ENCODE data around the gene MGRN1. TPM values are rescaled to one million over a fixed set of nuclear protein-coding genes. Genes with fewer than 3 reads are reported as not detected.

The MGRN1 gene
- polyA plus RNA-seq, 4 donors = 21.1 to 52.1 (median 25.6) TPM

DNA sequence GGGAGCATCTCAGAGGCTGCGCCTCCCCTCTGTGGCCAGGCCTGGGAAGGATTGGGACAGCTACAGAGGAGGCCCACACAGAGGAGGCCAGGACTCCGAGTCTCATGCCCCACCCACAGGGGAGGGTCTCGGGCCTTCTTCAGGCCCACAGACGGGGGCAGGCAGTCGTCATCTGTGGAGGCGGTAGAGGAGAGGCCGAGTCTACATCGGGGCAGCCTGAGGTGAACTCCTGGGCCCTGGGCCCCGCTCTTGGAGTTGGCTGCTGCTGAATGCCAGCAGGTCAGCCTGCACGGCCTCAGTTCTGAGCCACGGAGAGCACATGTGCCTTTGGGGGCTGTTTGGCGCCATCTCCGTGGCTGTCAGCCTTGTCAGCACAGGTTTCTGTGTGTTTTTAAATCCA lies 60.7 kb downstream of the MGRN1 start:
- Histone ChIP-seq H3K4me1 (ENCODE audit: control insufficient read depth in 3 of 3, insufficient read depth in 2 of 3, low read depth in 1 of 3, low read length in 2 of 3) (peaks cover 0 to 7% (median 0%) of the 10 kb centered on the region in 3 donors), H3K9me3 (ENCODE audit: control insufficient read depth in 2 of 2, insufficient read depth in 1 of 2, low read depth in 1 of 2, low read length in 1 of 2) (no peaks in the 10 kb centered on the region), H3K27ac (ENCODE audit: low read depth in 1 of 3, low read length in 2 of 3) (no peak overlapping the region), H3K27me3 (ENCODE audit: control insufficient read depth in 3 of 3, insufficient read depth in 3 of 3, low read length in 3 of 3) (no peaks in the 10 kb centered on the region), H3K4me3 (ENCODE audit: low read depth in 1 of 3, low read length in 3 of 3) (no peak overlapping the region), H3K36me3 (ENCODE audit: control insufficient read depth in 3 of 3, insufficient read depth in 2 of 3, low read depth in 1 of 3, low read length in 3 of 3) (peaks cover 16 to 100% (median 34%) of the 10 kb centered on the region in 3 donors)
- FAIRE-seq = no peak
- DNase-seq = no peak
- 91 to 97% (median 91%) methylated on average over 12 to 13 of the region's 13 CpGs for whole genome bisulfite sequencing, 3 donors

DNA sequence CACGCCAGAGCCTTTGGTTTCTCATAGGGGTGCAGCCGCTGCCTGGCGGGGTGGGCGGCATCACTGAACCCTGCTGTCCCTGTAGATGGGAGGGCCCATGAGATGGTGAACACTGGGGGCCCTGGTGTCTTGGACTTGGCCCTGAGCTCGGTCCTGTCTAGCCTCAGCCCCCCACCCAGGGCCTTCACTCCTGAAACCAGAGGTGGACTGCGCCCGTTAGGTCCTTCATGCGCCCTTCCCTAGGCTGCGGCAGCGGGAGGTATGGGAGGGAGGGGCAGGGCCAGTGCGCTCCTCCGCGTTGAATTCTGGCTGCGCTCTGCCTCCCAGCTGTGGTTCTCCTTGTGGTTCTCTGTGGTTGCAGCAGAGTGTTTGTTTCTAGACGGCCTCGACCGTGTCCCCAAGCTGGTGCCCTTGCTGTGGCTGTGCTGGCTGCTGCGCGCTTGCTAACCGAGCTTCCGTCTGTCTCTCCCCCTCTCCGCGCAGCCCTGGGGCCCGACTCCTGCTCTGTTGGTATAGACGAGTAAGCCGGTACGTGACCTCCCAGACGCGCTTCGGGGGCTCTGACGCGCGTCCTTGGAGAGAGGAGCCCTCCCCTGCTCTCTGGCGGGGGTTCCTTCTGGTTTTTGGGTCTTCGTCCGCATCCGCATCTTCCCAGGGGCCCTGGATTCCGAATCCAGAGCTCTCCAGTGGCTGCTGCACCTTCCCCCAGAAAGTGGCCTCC lies 61.3 kb downstream of the MGRN1 start:
- Histone ChIP-seq H3K4me3 (ENCODE audit: low read depth in 1 of 3, low read length in 3 of 3) (no peak overlapping the region), H3K9me3 (ENCODE audit: control insufficient read depth in 2 of 2, insufficient read depth in 1 of 2, low read depth in 1 of 2, low read length in 1 of 2) (no peaks in the 10 kb centered on the region), H3K36me3 (ENCODE audit: control insufficient read depth in 3 of 3, insufficient read depth in 2 of 3, low read depth in 1 of 3, low read length in 3 of 3) (peaks cover 16 to 99% (median 34%) of the 10 kb centered on the region in 3 donors), H3K4me1 (ENCODE audit: control insufficient read depth in 3 of 3, insufficient read depth in 2 of 3, low read depth in 1 of 3, low read length in 2 of 3) (peaks cover 0 to 7% (median 0%) of the 10 kb centered on the region in 3 donors), H3K27me3 (ENCODE audit: control insufficient read depth in 3 of 3, insufficient read depth in 3 of 3, low read length in 3 of 3) (no peaks in the 10 kb centered on the region), H3K27ac (ENCODE audit: low read depth in 1 of 3, low read length in 2 of 3) (no peak overlapping the region)
- DNase-seq (no peak), FAIRE-seq (no peak)
- 93 to 96% (median 94%) methylated on average over 38 of the region's 38 CpGs for WGBS, 3 donors

- WGBS, 3 donors = 91 to 96% (median 95%) methylated on average over 26 to 27 of the region's 27 CpGs
- H3K4me1 ChIP-seq (ENCODE audit: control insufficient read depth in 3 of 3, insufficient read depth in 2 of 3, low read depth in 1 of 3, low read length in 2 of 3) = peaks cover 0 to 7% (median 0%) of the 10 kb centered on the region in 3 donors
- H3K4me3 ChIP-seq (ENCODE audit: low read depth in 1 of 3, low read length in 3 of 3) = no peak overlapping the region
- H3K36me3 ChIP-seq (ENCODE audit: control insufficient read depth in 3 of 3, insufficient read depth in 2 of 3, low read depth in 1 of 3, low read length in 3 of 3) = peaks cover 16 to 98% (median 32%) of the 10 kb centered on the region in 3 donors
- FAIRE-seq (no peak), DNase-seq (no peak)
- H3K27ac ChIP-seq (ENCODE audit: low read depth in 1 of 3, low read length in 2 of 3) = no peak overlapping the region
- H3K9me3 ChIP-seq (ENCODE audit: control insufficient read depth in 2 of 2, insufficient read depth in 1 of 2, low read depth in 1 of 2, low read length in 1 of 2) = no peaks in the 10 kb centered on the region
- no peaks in the 10 kb centered on the region for H3K27me3 ChIP-seq (ENCODE audit: control insufficient read depth in 3 of 3, insufficient read depth in 3 of 3, low read length in 3 of 3)
Observed at GRCh38 chr16:4686497-4687210, 62.0 kb downstream of the MGRN1 start.

- Histone ChIP-seq H3K27ac (ENCODE audit: low read depth in 1 of 3, low read length in 2 of 3) (no peak overlapping the region), H3K36me3 (ENCODE audit: control insufficient read depth in 3 of 3, insufficient read depth in 2 of 3, low read depth in 1 of 3, low read length in 3 of 3) (peaks cover 16 to 91% (median 30%) of the 10 kb centered on the region in 3 donors), H3K9me3 (ENCODE audit: control insufficient read depth in 2 of 2, insufficient read depth in 1 of 2, low read depth in 1 of 2, low read length in 1 of 2) (no peaks in the 10 kb centered on the region), H3K27me3 (ENCODE audit: control insufficient read depth in 3 of 3, insufficient read depth in 3 of 3, low read length in 3 of 3) (no peaks in the 10 kb centered on the region), H3K4me1 (ENCODE audit: control insufficient read depth in 3 of 3, insufficient read depth in 2 of 3, low read depth in 1 of 3, low read length in 2 of 3) (peaks cover 0 to 5% (median 0%) of the 10 kb centered on the region in 3 donors), H3K4me3 (ENCODE audit: low read depth in 1 of 3, low read length in 3 of 3) (no peak overlapping the region)
- DNase-seq (no peak), FAIRE-seq (no peak)
- 85 to 89% (median 88%) methylated on average over 8 of the region's 8 CpGs for WGBS, 3 donors
Observed at GRCh38 chr16:4687416-4687815, 62.8 kb downstream of the MGRN1 start.

DNA sequence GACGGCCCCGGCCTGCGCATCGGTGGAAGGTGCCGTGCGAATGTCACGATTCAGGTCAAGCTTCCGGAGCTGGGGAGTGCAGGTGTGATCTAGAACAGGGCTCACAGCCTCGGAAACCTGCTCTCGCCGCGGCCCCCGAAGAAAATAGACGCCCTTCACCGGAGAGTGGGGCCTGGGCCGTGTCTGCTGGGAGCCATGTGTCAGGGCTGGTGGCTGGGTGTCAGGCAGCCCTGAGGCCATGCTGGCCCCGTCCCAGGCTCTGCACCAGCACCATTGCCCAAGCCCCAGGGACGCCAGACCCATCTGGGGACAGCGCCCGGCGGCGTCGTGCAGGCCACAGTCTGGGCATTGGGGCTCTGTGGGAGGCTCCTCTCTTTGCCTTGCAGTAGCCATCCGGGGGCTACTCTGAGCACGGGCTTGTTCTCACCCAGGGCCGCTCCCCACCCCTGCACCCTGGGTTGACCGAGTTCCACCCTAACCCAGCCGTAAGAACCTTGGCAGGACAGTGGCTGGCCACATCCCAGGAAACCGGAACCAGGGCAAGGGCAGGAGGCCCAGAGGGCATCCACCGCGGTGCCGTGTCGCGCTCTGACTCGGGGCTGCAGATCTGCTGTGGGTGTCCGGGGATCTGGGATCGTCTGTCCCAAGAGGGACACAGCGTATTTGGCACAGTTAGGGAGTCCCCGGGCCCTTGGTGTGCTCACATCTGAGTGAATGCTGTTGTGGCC lies 63.5 kb downstream of the MGRN1 start:
- Histone ChIP-seq H3K4me3 (ENCODE audit: low read depth in 1 of 3, low read length in 3 of 3) (no peak overlapping the region), H3K27me3 (ENCODE audit: control insufficient read depth in 3 of 3, insufficient read depth in 3 of 3, low read length in 3 of 3) (no peaks in the 10 kb centered on the region), H3K9me3 (ENCODE audit: control insufficient read depth in 2 of 2, insufficient read depth in 1 of 2, low read depth in 1 of 2, low read length in 1 of 2) (no peaks in the 10 kb centered on the region), H3K27ac (ENCODE audit: low read depth in 1 of 3, low read length in 2 of 3) (no peak overlapping the region), H3K36me3 (ENCODE audit: control insufficient read depth in 3 of 3, insufficient read depth in 2 of 3, low read depth in 1 of 3, low read length in 3 of 3) (peaks cover 16 to 84% (median 25%) of the 10 kb centered on the region in 3 donors), H3K4me1 (ENCODE audit: control insufficient read depth in 3 of 3, insufficient read depth in 2 of 3, low read depth in 1 of 3, low read length in 2 of 3) (peaks cover 0 to 4% (median 0%) of the 10 kb centered on the region in 3 donors)
- 94 to 96% (median 95%) methylated on average over 39 of the region's 39 CpGs for WGBS, 3 donors
- DNase-seq = no peak
- no peak for FAIRE-seq

DNA sequence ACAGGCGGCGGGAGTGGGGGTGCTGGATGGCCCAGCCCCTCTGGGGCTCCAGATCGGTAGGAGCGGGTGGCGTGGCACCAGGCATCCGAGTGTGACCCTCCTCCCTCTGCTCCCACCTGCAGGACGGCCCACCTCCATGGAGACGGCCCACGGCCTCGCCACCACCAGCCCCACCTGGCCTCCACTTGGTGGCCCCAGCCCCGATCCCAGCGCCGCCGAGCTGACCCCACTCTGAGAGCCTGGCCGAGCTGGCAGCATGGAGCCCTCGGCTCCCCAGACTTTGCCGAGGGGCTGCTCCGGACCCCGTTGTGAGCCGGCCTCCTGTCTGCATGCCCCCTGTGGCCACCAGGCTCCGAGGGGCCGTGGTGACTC lies 64.0 kb downstream of the MGRN1 start:
- DNase-seq (no peak), FAIRE-seq (no peak)
- Histone ChIP-seq H3K4me1 (ENCODE audit: control insufficient read depth in 3 of 3, insufficient read depth in 2 of 3, low read depth in 1 of 3, low read length in 2 of 3) (peaks cover 0 to 5% (median 0%) of the 10 kb centered on the region in 3 donors), H3K27ac (ENCODE audit: low read depth in 1 of 3, low read length in 2 of 3) (no peak overlapping the region), H3K9me3 (ENCODE audit: control insufficient read depth in 2 of 2, insufficient read depth in 1 of 2, low read depth in 1 of 2, low read length in 1 of 2) (no peaks in the 10 kb centered on the region), H3K27me3 (ENCODE audit: control insufficient read depth in 3 of 3, insufficient read depth in 3 of 3, low read length in 3 of 3) (no peaks in the 10 kb centered on the region), H3K36me3 (ENCODE audit: control insufficient read depth in 3 of 3, insufficient read depth in 2 of 3, low read depth in 1 of 3, low read length in 3 of 3) (peaks cover 14 to 78% (median 25%) of the 10 kb centered on the region in 3 donors), H3K4me3 (ENCODE audit: low read depth in 1 of 3, low read length in 3 of 3) (no peak overlapping the region)
- 94 to 96% (median 96%) methylated on average over 20 to 22 of the region's 22 CpGs for WGBS, 3 donors

GRCh38 chr16:4689091-4689671 lies 64.6 kb downstream of the MGRN1 start:
- peaks cover 10 to 73% (median 20%) of the 10 kb centered on the region in 3 donors for H3K36me3 ChIP-seq (ENCODE audit: control insufficient read depth in 3 of 3, insufficient read depth in 2 of 3, low read depth in 1 of 3, low read length in 3 of 3)
- no peak overlapping the region for H3K4me3 ChIP-seq (ENCODE audit: low read depth in 1 of 3, low read length in 3 of 3)
- H3K27ac ChIP-seq (ENCODE audit: low read depth in 1 of 3, low read length in 2 of 3) = no peak overlapping the region
- DNase-seq = no peak
- no peak for FAIRE-seq
- H3K9me3 ChIP-seq (ENCODE audit: control insufficient read depth in 2 of 2, insufficient read depth in 1 of 2, low read depth in 1 of 2, low read length in 1 of 2) = no peaks in the 10 kb centered on the region
- H3K4me1 ChIP-seq (ENCODE audit: control insufficient read depth in 3 of 3, insufficient read depth in 2 of 3, low read depth in 1 of 3, low read length in 2 of 3) = peaks cover 0 to 5% (median 0%) of the 10 kb centered on the region in 3 donors
- 91 to 92% (median 91%) methylated on average over 21 of the region's 21 CpGs for WGBS, 3 donors
- no peaks in the 10 kb centered on the region for H3K27me3 ChIP-seq (ENCODE audit: control insufficient read depth in 3 of 3, insufficient read depth in 3 of 3, low read length in 3 of 3)
